Neural progenitor cell (in vitro differentiated cells): Measurements from ENCODE around the gene CD151. TPM values are rescaled to one million over a fixed set of nuclear protein-coding genes. Genes with fewer than 3 reads are reported as not detected.

ENCODE experiments used
- DNase-seq: peaks from one replicate; pipeline ENCODE4 v3.0.0-alpha.2; 2016; ENCODE audit warnings: low spot score
- H2AFZ ChIP-seq: fragments of 200-600 bp; sonication (generic); replicated peaks from 2 replicates; pipeline ENCODE4 v1.6.1; 2016; ENCODE audit warnings: antibody characterized with exemption
- H3F3A ChIP-seq: fragments of 200-600 bp; sonication (generic); 2 replicates; pipeline ENCODE4 v1.6.1; 2016; ENCODE audit warnings: antibody characterized with exemption, low read depth
- H3K27ac ChIP-seq: fragments of 200-600 bp; sonication (generic); 2 replicates; pipeline ENCODE4 v1.5.1; 2016; ENCODE audit warnings: mild to moderate bottlenecking
- H3K27me3 ChIP-seq: fragments of 200-600 bp; sonication (generic); 2 replicates; pipeline ENCODE4 v1.6.1; 2016; ENCODE audit warnings: mild to moderate bottlenecking, moderate library complexity
- H3K36me3 ChIP-seq: fragments of 200-600 bp; sonication (generic); 2 replicates; pipeline ENCODE4 v1.5.1; 2016
- H3K4me1 ChIP-seq: fragments of 200-600 bp; sonication (generic); 2 replicates; pipeline ENCODE4 v1.6.1; 2016; ENCODE audit warnings: mixed run types
- H3K4me2 ChIP-seq: fragments of 200-600 bp; sonication (generic); 2 replicates; pipeline ENCODE4 v1.6.1; 2016
- H3K4me3 ChIP-seq: fragments of 200-600 bp; sonication (generic); 2 replicates; pipeline ENCODE4 v1.5.1; 2016
- H3K79me2 ChIP-seq: fragments of 200-600 bp; sonication (generic); 2 replicates; pipeline ENCODE4 v1.6.1; 2016; ENCODE audit warnings: low read depth
- H3K9ac ChIP-seq: fragments of 200-600 bp; sonication (generic); 2 replicates; pipeline ENCODE4 v1.6.1; 2016
- H3K9me3 ChIP-seq: fragments of 200-600 bp; sonication (generic); 2 replicates; pipeline ENCODE4 v1.5.1; 2016; ENCODE audit warnings: low read depth
- H4K20me1 ChIP-seq: fragments of 200-600 bp; sonication (generic); 2 replicates; pipeline ENCODE4 v1.6.1; 2016; ENCODE audit warnings: low read depth
- H3K27ac Mint-ChIP-seq: 3 replicates; pipeline ENCODE4 v1.8.0; 2021; ENCODE audit warnings: mixed read lengths
- H3K27me3 Mint-ChIP-seq: 2 replicates; pipeline ENCODE4 v1.8.0; 2022; ENCODE audit warnings: low read depth, mild to moderate bottlenecking, inconsistent platforms, moderate library complexity, mixed read lengths; ENCODE audit not compliant: insufficient read depth
- H3K36me3 Mint-ChIP-seq: 3 replicates; pipeline ENCODE4 v1.8.0; 2021; ENCODE audit warnings: mixed read lengths
- H3K4me1 Mint-ChIP-seq: 3 replicates; pipeline ENCODE4 v1.8.0; 2021; ENCODE audit warnings: mixed read lengths
- H3K4me3 Mint-ChIP-seq: 3 replicates; pipeline ENCODE4 v1.8.0; 2021; ENCODE audit warnings: mild to moderate bottlenecking, moderate library complexity, mixed read lengths
- H3K9me3 Mint-ChIP-seq: 3 replicates; pipeline ENCODE4 v1.8.0; 2020; ENCODE audit warnings: mixed read lengths
- EZH2 ChIP-seq: fragments of 200-600 bp; sonication (generic); IDR thresholded peaks from 2 replicates; pipeline ENCODE4 v1.6.1; 2017; ENCODE audit warnings: antibody characterized with exemption, mild to moderate bottlenecking, moderate library complexity
- EZH2phosphoT487 ChIP-seq: fragments of 200-600 bp; sonication (generic); IDR thresholded peaks from 2 replicates; pipeline ENCODE4 v1.6.1; 2017; ENCODE audit warnings: antibody characterized with exemption
- total RNA-seq: library from RNA; depleted of rRNA; stranded (reverse); fragments of >200 nt; gene quantifications from 2 replicates; pipeline ENCODE4 v1.2.3, GENCODE V29; 2015; ENCODE audit warnings: low replicate concordance
- TF ChIP-seq, protein P1 (sequence below): fragments of 200-600 bp; sonication (generic); IDR thresholded peaks from 2 replicates; pipeline ENCODE4 v1.5.1; 2017; ENCODE audit warnings: antibody characterized with exemption, mild to moderate bottlenecking

CD151 gene
- total RNA-seq, 1 donor from 2014 or later: 37.4 TPM

DNA sequence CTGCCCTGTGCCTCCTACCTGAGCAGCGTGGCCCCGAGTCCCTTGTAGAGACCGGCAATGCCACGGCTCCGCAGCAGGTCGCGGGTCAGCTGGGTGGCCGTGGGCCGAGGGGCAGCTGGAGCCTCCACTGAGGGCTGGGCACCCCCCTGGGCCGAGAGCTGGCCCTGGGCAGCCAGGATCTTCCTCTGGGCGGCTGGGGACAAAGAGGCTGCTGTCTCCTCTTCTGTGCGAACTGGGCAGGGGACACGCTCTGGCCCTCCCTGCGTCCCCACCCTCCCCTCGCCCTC, 40.3 kb upstream of the CD151 start:
- H3K36me3 ChIP-seq: no peaks in the 10 kb centered on the region
- H3F3A ChIP-seq: peaks cover 26% of the 10 kb centered on the region
- peaks cover 44% of the 10 kb centered on the region for H4K20me1 ChIP-seq
- peaks cover 33% of the 10 kb centered on the region for H3K4me1 ChIP-seq
- no peak for DNase-seq
- peaks cover 14% of the 10 kb centered on the region for H3K79me2 ChIP-seq
- TF ChIP-seq EZH2 (no peak), EZH2phosphoT487 (no peak)
- TF ChIP-seq, protein P1, sequence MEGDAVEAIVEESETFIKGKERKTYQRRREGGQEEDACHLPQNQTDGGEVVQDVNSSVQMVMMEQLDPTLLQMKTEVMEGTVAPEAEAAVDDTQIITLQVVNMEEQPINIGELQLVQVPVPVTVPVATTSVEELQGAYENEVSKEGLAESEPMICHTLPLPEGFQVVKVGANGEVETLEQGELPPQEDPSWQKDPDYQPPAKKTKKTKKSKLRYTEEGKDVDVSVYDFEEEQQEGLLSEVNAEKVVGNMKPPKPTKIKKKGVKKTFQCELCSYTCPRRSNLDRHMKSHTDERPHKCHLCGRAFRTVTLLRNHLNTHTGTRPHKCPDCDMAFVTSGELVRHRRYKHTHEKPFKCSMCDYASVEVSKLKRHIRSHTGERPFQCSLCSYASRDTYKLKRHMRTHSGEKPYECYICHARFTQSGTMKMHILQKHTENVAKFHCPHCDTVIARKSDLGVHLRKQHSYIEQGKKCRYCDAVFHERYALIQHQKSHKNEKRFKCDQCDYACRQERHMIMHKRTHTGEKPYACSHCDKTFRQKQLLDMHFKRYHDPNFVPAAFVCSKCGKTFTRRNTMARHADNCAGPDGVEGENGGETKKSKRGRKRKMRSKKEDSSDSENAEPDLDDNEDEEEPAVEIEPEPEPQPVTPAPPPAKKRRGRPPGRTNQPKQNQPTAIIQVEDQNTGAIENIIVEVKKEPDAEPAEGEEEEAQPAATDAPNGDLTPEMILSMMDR: no peak
- no peaks in the 10 kb centered on the region for H3K9me3 ChIP-seq
- Mint-ChIP-seq H3K27ac (no peak overlapping the region), H3K4me3 (no peak overlapping the region), H3K4me1 (peaks cover 20% of the 10 kb centered on the region), H3K9me3 (no peaks in the 10 kb centered on the region), H3K27me3 (peaks cover 7% of the 10 kb centered on the region), H3K36me3 (peaks cover 2% of the 10 kb centered on the region)
- H3K27me3 ChIP-seq: no peaks in the 10 kb centered on the region
- H3K4me2 ChIP-seq: no peak overlapping the region
- H3K27ac ChIP-seq: no peak overlapping the region
- H3K4me3 ChIP-seq: no peak overlapping the region
- no peak overlapping the region for H3K9ac ChIP-seq
- no peak overlapping the region for H2AFZ ChIP-seq

DNA sequence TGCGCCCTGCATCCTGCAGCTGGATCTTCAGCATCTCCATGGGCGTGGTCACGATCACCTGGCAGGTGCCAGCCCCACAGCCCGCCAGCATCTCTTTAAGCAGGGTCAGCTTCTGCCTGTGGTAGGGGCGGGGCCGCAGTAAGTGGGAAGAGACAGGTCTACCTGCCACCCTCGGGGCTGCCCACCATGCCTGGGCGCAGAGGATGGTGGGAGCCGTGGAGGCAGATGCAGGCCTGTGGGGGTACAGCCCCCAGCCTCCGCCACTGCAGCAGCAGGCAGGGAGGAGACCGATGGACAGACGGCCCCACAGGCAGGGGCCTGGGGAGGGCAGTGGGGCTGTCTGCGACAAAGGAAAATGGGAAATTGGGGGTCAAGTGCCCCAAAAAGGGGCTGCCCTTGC, 39.9 kb upstream of the CD151 start:
- H3K4me1 ChIP-seq: peaks cover 33% of the 10 kb centered on the region
- H3F3A ChIP-seq: peaks cover 26% of the 10 kb centered on the region
- TF ChIP-seq EZH2phosphoT487: no peak
- TF ChIP-seq, protein P1: no peak
- TF ChIP-seq EZH2: no peak

DNA sequence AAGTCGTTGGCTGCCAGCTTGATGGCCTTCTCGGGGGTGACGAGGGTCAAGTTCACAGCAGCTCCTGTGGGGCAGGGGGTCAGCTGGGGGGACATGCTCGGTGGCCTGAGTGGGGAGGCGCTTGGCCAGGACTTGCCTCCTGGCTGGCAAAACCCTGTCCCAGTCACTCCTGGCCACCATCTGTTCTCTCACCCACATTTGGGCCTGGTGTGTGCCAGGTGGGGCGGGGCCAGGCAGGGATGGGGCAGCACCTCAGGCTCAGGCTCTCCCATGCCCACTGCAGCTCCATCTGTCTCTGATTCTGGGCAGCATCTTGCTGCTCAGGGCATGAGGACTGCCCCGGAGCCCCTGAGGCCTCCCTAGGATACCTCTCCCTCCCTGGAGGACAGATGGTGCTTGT, 39.2 kb upstream of the CD151 start:
- peaks cover 33% of the 10 kb centered on the region for H3K4me1 ChIP-seq
- Mint-ChIP-seq H3K9me3 (no peaks in the 10 kb centered on the region), H3K4me1 (peaks cover 20% of the 10 kb centered on the region), H3K4me3 (no peak overlapping the region), H3K27ac (no peak overlapping the region), H3K36me3 (peaks cover 2% of the 10 kb centered on the region), H3K27me3 (peaks cover 7% of the 10 kb centered on the region)
- peaks cover 26% of the 10 kb centered on the region for H3F3A ChIP-seq
- peaks cover 43% of the 10 kb centered on the region for H4K20me1 ChIP-seq
- no peaks in the 10 kb centered on the region for H3K9me3 ChIP-seq
- H3K4me3 ChIP-seq: no peak overlapping the region
- no peaks in the 10 kb centered on the region for H3K27me3 ChIP-seq
- H3K4me2 ChIP-seq: no peak overlapping the region
- peaks cover 14% of the 10 kb centered on the region for H3K79me2 ChIP-seq
- H2AFZ ChIP-seq: no peak overlapping the region
- no peaks in the 10 kb centered on the region for H3K36me3 ChIP-seq
- no peak overlapping the region for H3K27ac ChIP-seq
- no peak for TF ChIP-seq EZH2phosphoT487
- TF ChIP-seq, protein P1: no peak
- TF ChIP-seq EZH2: no peak
- DNase-seq: no peak
- no peak overlapping the region for H3K9ac ChIP-seq

More for the DNA sequence above, 39.9 kb upstream of the CD151 start:
- H3K27me3 ChIP-seq: no peaks in the 10 kb centered on the region
- H3K36me3 ChIP-seq: no peaks in the 10 kb centered on the region
- Mint-ChIP-seq H3K27ac (no peak overlapping the region), H3K27me3 (peaks cover 7% of the 10 kb centered on the region), H3K4me3 (no peak overlapping the region), H3K9me3 (no peaks in the 10 kb centered on the region), H3K4me1 (peaks cover 20% of the 10 kb centered on the region), H3K36me3 (peaks cover 2% of the 10 kb centered on the region)
- no peak overlapping the region for H3K27ac ChIP-seq
- H3K79me2 ChIP-seq: peaks cover 14% of the 10 kb centered on the region
- H4K20me1 ChIP-seq: peaks cover 41% of the 10 kb centered on the region
- no peak overlapping the region for H3K4me3 ChIP-seq
- no peak overlapping the region for H3K4me2 ChIP-seq
- H3K9me3 ChIP-seq: no peaks in the 10 kb centered on the region
- H3K9ac ChIP-seq: no peak overlapping the region
- DNase-seq: no peak
- no peak overlapping the region for H2AFZ ChIP-seq
